ENCODE results near the gene RPN2. TPM values are rescaled to one million over a fixed set of nuclear protein-coding genes. Genes with fewer than 3 reads are reported as not detected.

The RPN2 gene
- total RNA-seq, 1 experiment from 2014 or later, result 220 TPM

DNA sequence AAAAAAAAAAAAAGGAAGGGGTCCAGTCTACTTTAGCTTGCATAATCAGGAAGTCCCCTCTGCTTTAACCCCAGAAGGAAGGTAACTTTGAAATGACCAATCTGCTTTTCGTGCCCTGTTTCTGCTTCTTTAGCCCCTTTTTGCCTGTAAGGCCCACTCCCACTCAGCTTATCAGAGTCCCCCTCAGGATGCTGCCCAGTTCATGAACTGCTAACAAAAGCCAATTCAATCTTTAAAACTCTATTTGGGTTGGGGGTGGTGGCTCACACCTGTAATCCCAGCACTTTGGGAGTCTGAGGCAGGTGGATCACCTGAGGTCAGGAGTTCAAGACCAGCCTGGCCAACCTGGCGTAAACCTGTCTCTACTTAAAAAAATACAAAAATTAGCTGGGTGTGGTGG, 70.2 kb downstream of the RPN2 start:
- H3K27ac ChIP-seq (ENCODE audit: low read depth, low read length), result no peak overlapping the region
- no peaks in the 10 kb centered on the region for H3K4me1 ChIP-seq (ENCODE audit: control insufficient read depth in 1 of 2, insufficient read depth in 2 of 2, low read length in 2 of 2)
- no peaks in the 10 kb centered on the region for H4K20me1 ChIP-seq (ENCODE audit: insufficient read depth)
- ATAC-seq (no peak), DNase-seq (ENCODE audit: low read depth, low spot score) (no peak)
- POLR2A ChIA-PET, result no interaction called here
- no peaks in the 10 kb centered on the region for H3K79me2 ChIP-seq (ENCODE audit: insufficient read depth, low read length)
- RAD21 ChIA-PET (ENCODE audit: low non-redundant PET in 1 of 2, low total read pairs in 2 of 2, uncharacterized antibody in 2 of 2, unreplicated experiment in 2 of 2), result no interaction called here
- no peaks in the 10 kb centered on the region for H3K9me3 ChIP-seq (ENCODE audit: control insufficient read depth in 1 of 2, insufficient read depth in 1 of 2, low read depth in 1 of 2, low read length in 2 of 2)
- H3K4me3 ChIP-seq (replicated peaks in 1 of 2; ENCODE audit: low read depth in 1 of 2, low read length in 2 of 2), result no peak overlapping the region
- no peak overlapping the region for H3K9ac ChIP-seq (ENCODE audit: low read length)
- no peaks in the 10 kb centered on the region for H3K9me2 ChIP-seq (ENCODE audit: insufficient read depth)
- no peak for TF ChIP-seq YY1 (IDR thresholded peaks at IDR 0.05; ENCODE audit: extremely low read depth, insufficient replicate concordance, low read depth, low read length)
- TF ChIP-seq, protein P1, sequence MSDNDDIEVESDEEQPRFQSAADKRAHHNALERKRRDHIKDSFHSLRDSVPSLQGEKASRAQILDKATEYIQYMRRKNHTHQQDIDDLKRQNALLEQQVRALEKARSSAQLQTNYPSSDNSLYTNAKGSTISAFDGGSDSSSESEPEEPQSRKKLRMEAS (IDR thresholded peaks at IDR 0.05), result no peak
- BruUV-seq (replicated peaks), result no TSS peak
- H3K4me2 ChIP-seq (ENCODE audit: low read length), result no peak overlapping the region
- CTCF ChIA-PET, result no interaction called here
- H3K27me3 ChIP-seq (ENCODE audit: insufficient read depth, low read length), result no peaks in the 10 kb centered on the region
- H3K36me3 ChIP-seq (ENCODE audit: control insufficient read depth in 1 of 2, insufficient read depth in 2 of 2, low read length in 2 of 2), result no peaks in the 10 kb centered on the region
- no peak overlapping the region for H2AFZ ChIP-seq (ENCODE audit: low read depth, low read length, poor library complexity, severe bottlenecking)
- intact Hi-C loops (cut with micrococcal nuclease), result no loop called here

GRCh38 chr20:37251825-37252477, 72.8 kb downstream of the RPN2 start:
- no peaks in the 10 kb centered on the region for H3K79me2 ChIP-seq (ENCODE audit: insufficient read depth, low read length)
- no peaks in the 10 kb centered on the region for H3K4me1 ChIP-seq (ENCODE audit: control insufficient read depth in 1 of 2, insufficient read depth in 2 of 2, low read length in 2 of 2)
- H4K20me1 ChIP-seq (ENCODE audit: insufficient read depth), result no peaks in the 10 kb centered on the region
- BruUV-seq (replicated peaks), result no TSS peak
- no peaks in the 10 kb centered on the region for H3K9me2 ChIP-seq (ENCODE audit: insufficient read depth)
- H3K9me3 ChIP-seq (ENCODE audit: control insufficient read depth in 1 of 2, insufficient read depth in 1 of 2, low read depth in 1 of 2, low read length in 2 of 2), result no peaks in the 10 kb centered on the region
- ChIA-PET POLR2A (no interaction called here), RAD21 (ENCODE audit: low non-redundant PET in 1 of 2, low total read pairs in 2 of 2, uncharacterized antibody in 2 of 2, unreplicated experiment in 2 of 2) (no interaction called here), CTCF (no interaction called here)
- H3K4me2 ChIP-seq (ENCODE audit: low read length), result no peak overlapping the region
- no peaks in the 10 kb centered on the region for H3K36me3 ChIP-seq (ENCODE audit: control insufficient read depth in 1 of 2, insufficient read depth in 2 of 2, low read length in 2 of 2)
- no peak overlapping the region for H3K4me3 ChIP-seq (replicated peaks in 1 of 2; ENCODE audit: low read depth in 1 of 2, low read length in 2 of 2)
- no peak overlapping the region for H3K27ac ChIP-seq (ENCODE audit: low read depth, low read length)
- H3K27me3 ChIP-seq (ENCODE audit: insufficient read depth, low read length), result no peaks in the 10 kb centered on the region
- intact Hi-C loops (cut with micrococcal nuclease), result no loop called here
- no peak overlapping the region for H3K9ac ChIP-seq (ENCODE audit: low read length)
- ATAC-seq, result no peak
- no peak overlapping the region for H2AFZ ChIP-seq (ENCODE audit: low read depth, low read length, poor library complexity, severe bottlenecking)
- no peak for DNase-seq (ENCODE audit: low read depth, low spot score)
- no peak for TF ChIP-seq EGR1 (IDR thresholded peaks at IDR 0.05; ENCODE audit: low read depth)
- TF ChIP-seq, protein P1 (IDR thresholded peaks at IDR 0.05), result no peak
- no peak for TF ChIP-seq POLR2A (IDR thresholded peaks at IDR 0.05; ENCODE audit: borderline replicate concordance, extremely low read depth, insufficient read depth, insufficient read length)
- TF ChIP-seq ELF1 (IDR thresholded peaks at IDR 0.05; ENCODE audit: borderline replicate concordance, low read depth), result no peak
- TF ChIP-seq, protein P2, sequence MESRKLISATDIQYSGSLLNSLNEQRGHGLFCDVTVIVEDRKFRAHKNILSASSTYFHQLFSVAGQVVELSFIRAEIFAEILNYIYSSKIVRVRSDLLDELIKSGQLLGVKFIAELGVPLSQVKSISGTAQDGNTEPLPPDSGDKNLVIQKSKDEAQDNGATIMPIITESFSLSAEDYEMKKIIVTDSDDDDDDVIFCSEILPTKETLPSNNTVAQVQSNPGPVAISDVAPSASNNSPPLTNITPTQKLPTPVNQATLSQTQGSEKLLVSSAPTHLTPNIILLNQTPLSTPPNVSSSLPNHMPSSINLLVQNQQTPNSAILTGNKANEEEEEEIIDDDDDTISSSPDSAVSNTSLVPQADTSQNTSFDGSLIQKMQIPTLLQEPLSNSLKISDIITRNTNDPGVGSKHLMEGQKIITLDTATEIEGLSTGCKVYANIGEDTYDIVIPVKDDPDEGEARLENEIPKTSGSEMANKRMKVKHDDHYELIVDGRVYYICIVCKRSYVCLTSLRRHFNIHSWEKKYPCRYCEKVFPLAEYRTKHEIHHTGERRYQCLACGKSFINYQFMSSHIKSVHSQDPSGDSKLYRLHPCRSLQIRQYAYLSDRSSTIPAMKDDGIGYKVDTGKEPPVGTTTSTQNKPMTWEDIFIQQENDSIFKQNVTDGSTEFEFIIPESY (IDR thresholded peaks at IDR 0.05; ENCODE audit: extremely low read depth, insufficient replicate concordance, low read length), result no peak
- no peak for TF ChIP-seq JUND (IDR thresholded peaks at IDR 0.05)
- no peak for TF ChIP-seq SIN3A (IDR thresholded peaks at IDR 0.05; ENCODE audit: low read depth)
- no peak for TF ChIP-seq ZNF274 (IDR thresholded peaks at IDR 0.05; ENCODE audit: low read depth, low read length)
- TF ChIP-seq SP1 (IDR thresholded peaks at IDR 0.05; ENCODE audit: low read depth), result no peak
- no peak for TF ChIP-seq CBX3 (IDR thresholded peaks at IDR 0.05; ENCODE audit: low read depth)
- no peak for TF ChIP-seq ATF3 (IDR thresholded peaks at IDR 0.05)
- no peak for TF ChIP-seq CEBPB (IDR thresholded peaks at IDR 0.05; ENCODE audit: low read depth)
- no peak for TF ChIP-seq ZFX (IDR thresholded peaks at IDR 0.05)
- no peak for TF ChIP-seq FOSL1 (IDR thresholded peaks at IDR 0.05; ENCODE audit: low read depth)
- no peak for TF ChIP-seq EZH2 (IDR thresholded peaks at IDR 0.05)
- no peak for TF ChIP-seq POLR2AphosphoS5 (IDR thresholded peaks at IDR 0.05; ENCODE audit: low read depth, low read length)
- no peak for TF ChIP-seq TCF7L2 (IDR thresholded peaks at IDR 0.05; ENCODE audit: borderline replicate concordance, extremely low read depth, insufficient read depth, insufficient read length)
- no peak for TF ChIP-seq RAD21 (IDR thresholded peaks at IDR 0.05; ENCODE audit: low read depth)
- TF ChIP-seq SRF (IDR thresholded peaks at IDR 0.05; ENCODE audit: low read depth), result no peak

Data from HCT116 (cell line).